ENCODE measurements around the gene PPP1R3E. TPM values are rescaled to one million over a fixed set of nuclear protein-coding genes. Genes with fewer than 3 reads are reported as not detected.
"Not testable (repeated sequence)": the region's sequence is repeated elsewhere in the genome, so short reads cannot be mapped to it uniquely, and the experiment has no call there.

The PPP1R3E gene
- total RNA-seq, 1 donor from 2014 or later = 14.6 TPM

DNA sequence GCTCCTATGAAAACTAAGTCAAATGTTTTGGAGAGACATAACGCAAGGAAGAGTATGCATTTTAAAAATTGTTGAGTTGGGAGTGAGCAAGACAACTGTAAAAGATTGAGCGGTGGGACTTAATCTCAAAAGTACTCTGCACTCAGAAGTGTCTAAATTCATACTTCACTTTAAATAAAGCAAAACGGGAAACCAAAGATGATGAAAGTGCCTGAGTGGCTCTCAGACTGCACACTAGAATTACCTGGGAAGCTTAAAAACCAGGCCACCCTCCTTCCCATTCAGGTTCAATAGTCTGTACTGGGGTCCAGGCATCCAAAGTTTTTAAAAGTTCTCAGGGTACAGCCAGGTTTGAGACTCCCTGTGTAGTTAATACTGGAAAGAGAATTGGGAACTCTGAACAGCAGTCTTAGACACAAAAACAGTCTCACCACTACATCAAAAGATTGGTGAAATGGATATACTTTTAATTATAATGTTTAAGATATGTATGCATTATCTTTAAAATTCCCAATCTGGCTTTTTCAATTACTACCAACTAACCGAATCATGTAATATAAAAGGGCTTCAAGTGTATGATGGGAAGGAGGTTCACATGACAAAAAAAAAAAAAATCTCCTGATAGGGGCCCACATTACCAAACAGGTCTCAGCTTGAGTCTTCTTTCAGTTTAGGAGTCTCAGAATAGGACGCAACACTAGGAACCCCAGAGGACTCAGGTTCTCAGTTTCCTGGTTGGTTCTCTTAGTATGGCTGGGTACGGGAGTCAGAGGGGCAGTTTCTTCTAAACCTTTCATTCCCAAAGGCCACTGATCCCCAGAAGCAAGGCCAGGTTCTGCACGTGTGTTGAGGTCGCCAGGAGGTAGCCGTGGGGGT, 17.8 kb downstream of the PPP1R3E start:
- H3K4me3 ChIP-seq = peak overlapping the region; percentile 95
- intact Hi-C loops (cut with DNase I) = no loop called here
- peaks cover 21% of the 10 kb centered on the region for H3K4me1 ChIP-seq
- TF ChIP-seq, protein P1, sequence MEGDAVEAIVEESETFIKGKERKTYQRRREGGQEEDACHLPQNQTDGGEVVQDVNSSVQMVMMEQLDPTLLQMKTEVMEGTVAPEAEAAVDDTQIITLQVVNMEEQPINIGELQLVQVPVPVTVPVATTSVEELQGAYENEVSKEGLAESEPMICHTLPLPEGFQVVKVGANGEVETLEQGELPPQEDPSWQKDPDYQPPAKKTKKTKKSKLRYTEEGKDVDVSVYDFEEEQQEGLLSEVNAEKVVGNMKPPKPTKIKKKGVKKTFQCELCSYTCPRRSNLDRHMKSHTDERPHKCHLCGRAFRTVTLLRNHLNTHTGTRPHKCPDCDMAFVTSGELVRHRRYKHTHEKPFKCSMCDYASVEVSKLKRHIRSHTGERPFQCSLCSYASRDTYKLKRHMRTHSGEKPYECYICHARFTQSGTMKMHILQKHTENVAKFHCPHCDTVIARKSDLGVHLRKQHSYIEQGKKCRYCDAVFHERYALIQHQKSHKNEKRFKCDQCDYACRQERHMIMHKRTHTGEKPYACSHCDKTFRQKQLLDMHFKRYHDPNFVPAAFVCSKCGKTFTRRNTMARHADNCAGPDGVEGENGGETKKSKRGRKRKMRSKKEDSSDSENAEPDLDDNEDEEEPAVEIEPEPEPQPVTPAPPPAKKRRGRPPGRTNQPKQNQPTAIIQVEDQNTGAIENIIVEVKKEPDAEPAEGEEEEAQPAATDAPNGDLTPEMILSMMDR (IDR thresholded peaks at IDR 0.05) = no peak
- peak overlapping the region; percentile 98 for H3K27ac ChIP-seq
- no peaks in the 10 kb centered on the region for H3K9me3 ChIP-seq
- DNase-seq = no peak
- no peaks in the 10 kb centered on the region for H3K36me3 ChIP-seq
- H3K27me3 ChIP-seq = no peaks in the 10 kb centered on the region
- ATAC-seq = no peak

DNA sequence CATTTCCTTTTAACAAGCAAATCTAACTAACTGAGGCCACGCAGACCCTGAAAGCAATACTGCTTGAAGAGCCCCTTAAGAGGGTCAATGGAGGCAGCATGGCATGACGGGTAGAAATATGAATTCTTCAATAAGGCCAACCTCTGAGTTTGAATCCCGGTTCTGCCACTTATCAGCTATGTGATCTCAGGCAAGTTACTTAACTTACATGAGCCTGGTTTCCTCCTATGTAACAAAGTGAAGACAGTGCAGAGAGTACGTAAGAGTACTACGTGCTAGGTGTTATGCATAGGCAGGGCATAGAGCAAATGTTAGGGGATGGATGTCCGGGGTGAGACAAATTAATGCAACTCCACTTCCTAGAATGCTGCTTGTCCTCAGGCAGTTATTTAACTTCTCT, 21.4 kb downstream of the PPP1R3E start:
- H3K9me3 ChIP-seq = no peaks in the 10 kb centered on the region
- intact Hi-C loops (cut with DNase I) = no loop called here

DNA sequence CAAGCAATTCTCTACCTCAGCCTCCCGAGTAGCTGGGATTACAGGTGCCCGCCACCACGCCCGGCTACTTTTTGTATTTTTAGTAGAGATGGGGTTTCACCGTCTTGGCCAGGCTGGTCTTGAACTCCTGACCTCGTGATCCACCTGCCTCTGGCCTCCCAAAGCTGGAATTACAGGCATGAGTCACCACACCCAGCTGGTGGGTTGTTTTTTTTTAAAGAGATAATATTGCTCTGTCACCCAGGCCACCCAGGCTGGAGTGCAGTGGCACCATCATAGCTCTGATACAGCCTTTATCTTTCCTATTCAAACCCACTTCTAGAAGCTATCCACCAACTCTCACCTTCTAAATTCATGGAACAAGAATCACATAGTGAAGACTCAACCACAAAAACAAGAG, 24.7 kb downstream of the PPP1R3E start:
- H3K4me1 ChIP-seq; H3K27me3 ChIP-seq; H3K4me3 ChIP-seq; ATAC-seq; H3K27ac ChIP-seq; H3K36me3 ChIP-seq; intact Hi-C loops (cut with DNase I); H3K9me3 ChIP-seq; DNase-seq: not testable (repeated sequence)

More for the DNA sequence above, 21.4 kb downstream of the PPP1R3E start:
- no peaks in the 10 kb centered on the region for H3K27me3 ChIP-seq
- no peak overlapping the region for H3K4me3 ChIP-seq
- no peak overlapping the region for H3K27ac ChIP-seq
- peaks cover 14% of the 10 kb centered on the region for H3K4me1 ChIP-seq
- peaks cover 5% of the 10 kb centered on the region for H3K36me3 ChIP-seq
- DNase-seq (no peak), ATAC-seq (no peak)
- TF ChIP-seq, protein P1 (IDR thresholded peaks at IDR 0.05) = no peak

DNA sequence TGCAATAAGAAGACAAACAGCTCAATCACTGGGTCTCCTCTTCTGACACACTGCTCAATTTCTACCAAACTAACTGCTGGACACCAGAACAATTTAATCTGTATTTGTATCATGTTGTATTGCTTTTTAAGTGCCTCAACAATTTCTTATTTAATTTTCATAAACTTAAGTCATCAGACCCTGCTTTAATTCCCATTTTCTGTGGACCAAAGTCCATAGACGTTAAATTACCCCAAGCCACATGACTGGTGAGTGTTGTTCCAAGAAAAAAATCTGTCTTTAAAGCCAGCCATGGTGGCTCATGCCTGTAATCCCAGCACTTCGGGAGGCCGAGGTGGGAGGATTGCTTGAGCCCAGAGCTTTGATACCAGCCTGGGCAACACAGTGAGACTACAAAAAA, 25.5 kb downstream of the PPP1R3E start:
- TF ChIP-seq, protein P1 (IDR thresholded peaks at IDR 0.05) = no peak
- Histone ChIP-seq H3K27me3 (no peaks in the 10 kb centered on the region), H3K27ac (no peak overlapping the region), H3K4me1 (no peaks in the 10 kb centered on the region), H3K36me3 (peaks cover 5% of the 10 kb centered on the region), H3K9me3 (no peaks in the 10 kb centered on the region), H3K4me3 (no peak overlapping the region)
- DNase-seq = no peak
- intact Hi-C loops (cut with DNase I) = no loop called here
- no peak for ATAC-seq

DNA sequence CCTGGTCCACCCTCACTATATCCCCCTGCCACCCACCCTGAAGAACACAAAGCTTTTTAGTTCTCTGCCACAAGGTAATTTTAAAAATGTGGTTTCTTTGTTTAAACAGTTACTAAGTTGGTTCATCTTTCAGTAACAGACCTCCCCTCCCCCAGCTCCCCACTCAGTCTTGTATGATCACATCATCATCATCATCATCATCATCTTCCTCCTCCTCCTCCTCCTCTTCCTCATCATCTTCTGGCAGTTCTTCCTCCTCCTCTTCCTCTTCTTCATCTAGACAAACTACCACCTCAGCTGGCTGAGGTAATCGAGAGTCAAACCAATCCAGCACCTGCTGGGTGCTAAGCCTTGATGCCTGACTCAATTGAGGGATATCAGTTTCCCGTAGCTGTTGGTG, 27.2 kb downstream of the PPP1R3E start:
- Histone ChIP-seq H3K27me3 (no peaks in the 10 kb centered on the region), H3K4me3 (no peak overlapping the region), H3K9me3 (no peaks in the 10 kb centered on the region), H3K36me3 (peaks cover 5% of the 10 kb centered on the region), H3K4me1 (no peaks in the 10 kb centered on the region), H3K27ac (no peak overlapping the region)
- intact Hi-C loops (cut with DNase I) = no loop called here
- TF ChIP-seq, protein P1 (IDR thresholded peaks at IDR 0.05) = no peak
- ATAC-seq = no peak
- DNase-seq = no peak

DNA sequence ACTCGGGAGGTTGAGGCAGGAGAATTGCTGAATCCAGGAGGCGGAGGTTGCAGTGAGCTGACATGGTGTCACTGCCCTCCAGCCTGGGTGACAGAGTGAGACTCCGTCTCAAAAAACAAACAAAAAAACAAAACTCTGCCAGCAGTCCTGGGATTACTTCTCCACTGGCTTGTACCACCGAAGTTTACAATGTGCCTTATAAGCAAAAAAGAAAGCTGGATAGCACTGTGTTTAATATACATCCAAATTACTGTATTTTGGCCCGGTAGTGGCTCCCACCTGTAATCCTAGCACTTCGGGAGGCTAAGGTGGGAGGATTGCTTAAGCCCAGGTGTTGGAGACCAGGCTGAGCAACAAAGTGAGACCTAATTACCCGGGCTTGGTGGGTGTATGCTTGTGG, 33.5 kb downstream of the PPP1R3E start:
- Histone ChIP-seq H3K27ac (no peak overlapping the region), H3K4me1 (no peaks in the 10 kb centered on the region), H3K4me3 (no peak overlapping the region), H3K9me3 (no peaks in the 10 kb centered on the region), H3K27me3 (no peaks in the 10 kb centered on the region), H3K36me3 (no peaks in the 10 kb centered on the region)
- TF ChIP-seq, protein P1 (IDR thresholded peaks at IDR 0.05) = no peak
- ATAC-seq = no peak
- no peak for DNase-seq
- intact Hi-C loops (cut with DNase I) = no loop called here

DNA sequence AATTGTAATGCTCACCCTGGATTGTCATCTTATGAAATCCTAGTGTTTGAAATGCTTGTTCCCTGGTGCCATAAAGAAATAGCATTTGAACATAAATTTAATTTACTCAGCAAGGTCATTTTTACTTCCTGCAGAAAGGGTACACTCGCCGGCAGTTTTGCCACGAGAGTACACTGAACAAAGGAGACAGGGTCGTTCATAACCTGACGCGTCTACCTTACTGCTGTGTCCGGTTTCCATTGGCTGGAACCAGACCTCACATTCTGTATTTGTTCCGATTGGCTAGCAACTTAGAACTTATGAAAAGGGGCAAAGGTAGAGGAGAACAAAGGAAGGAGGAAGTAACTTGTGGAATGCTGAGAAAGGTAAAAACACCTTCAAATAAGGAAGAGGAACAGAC, 41.8 kb downstream of the PPP1R3E start:
- H3K4me3 ChIP-seq; H3K4me1 ChIP-seq; ATAC-seq; H3K36me3 ChIP-seq; H3K9me3 ChIP-seq; intact Hi-C loops (cut with DNase I); H3K27ac ChIP-seq; DNase-seq; H3K27me3 ChIP-seq: not testable (repeated sequence)
